ENCODE data around the gene HPCAL1. TPM values are rescaled to one million over a fixed set of nuclear protein-coding genes. Genes with fewer than 3 reads are reported as not detected.
"Not testable (repeated sequence)": the region's sequence is repeated elsewhere in the genome, so short reads cannot be mapped to it uniquely, and the experiment has no call there.

HPCAL1 gene
- total RNA-seq, 2 donors from 2014 or later = 21.6 to 26.0 TPM

DNA sequence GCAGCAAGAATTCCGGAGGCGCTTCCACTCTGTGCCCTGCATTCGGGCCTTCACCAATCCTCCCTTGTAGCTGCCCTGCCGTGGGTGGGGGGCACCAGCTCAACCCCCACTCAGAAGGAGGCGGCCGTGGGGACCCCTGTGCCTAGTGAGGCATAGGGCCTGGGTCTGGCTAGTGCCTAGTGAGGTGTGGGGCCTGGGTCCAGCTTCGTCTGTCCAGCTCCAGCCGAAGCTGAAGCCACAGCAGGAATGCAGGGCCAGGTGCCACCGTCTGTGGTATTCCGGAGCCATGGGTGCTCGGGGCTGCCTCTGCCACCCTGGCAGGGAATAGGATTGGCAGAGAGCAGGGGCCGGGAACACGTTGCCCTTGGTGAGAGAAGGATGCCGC, 133.1 kb downstream of the HPCAL1 start:
- intact Hi-C loops (cut with DNase I) = loop anchor here (2.0 to 10.0 kb wide), 2 partner anchors 311 to 361 kb away; no protein-coding TSS in a partner anchor
- no peak for DNase-seq (ENCODE audit: low spot score)

DNA sequence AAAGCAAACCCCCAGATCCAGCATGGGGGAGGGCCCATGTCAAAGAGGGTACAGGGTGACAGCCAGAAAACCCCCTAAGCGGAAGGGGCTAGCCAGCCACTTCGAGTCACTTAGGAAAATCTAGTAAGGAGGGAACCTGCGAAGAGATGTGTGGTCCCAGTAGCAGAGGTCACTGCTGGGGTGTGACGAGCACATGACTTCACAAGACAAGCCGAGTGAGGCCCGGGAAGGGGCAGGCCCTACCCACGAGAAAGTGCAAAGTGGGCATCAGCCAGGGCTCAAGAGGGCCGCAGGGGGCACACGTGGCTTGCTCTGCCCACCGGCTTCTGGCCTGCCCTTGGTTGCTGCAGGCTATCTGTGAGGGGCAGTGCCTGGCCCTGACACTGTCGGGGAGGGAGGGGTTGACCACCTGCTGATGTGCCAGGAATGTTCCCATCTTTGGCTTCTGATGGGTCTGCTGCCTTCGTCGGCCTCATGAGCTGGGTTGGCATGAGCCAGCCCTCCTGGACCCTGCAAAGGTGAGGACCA, 133.9 kb downstream of the HPCAL1 start:
- intact Hi-C loops (cut with DNase I) = loop anchor here in 1 of 2 donors (10.0 kb wide), 1 partner anchor 362 kb away; no protein-coding TSS in a partner anchor
- DNase-seq (ENCODE audit: low spot score) = no peak

GRCh38 chr2:10437806-10438205, 135.1 kb downstream of the HPCAL1 start:
- no peak for DNase-seq (ENCODE audit: low spot score)
- intact Hi-C loops (cut with DNase I) = loop anchor here in 1 of 2 donors (10.0 kb wide), 1 partner anchor 363 kb away; no protein-coding TSS in a partner anchor

DNA sequence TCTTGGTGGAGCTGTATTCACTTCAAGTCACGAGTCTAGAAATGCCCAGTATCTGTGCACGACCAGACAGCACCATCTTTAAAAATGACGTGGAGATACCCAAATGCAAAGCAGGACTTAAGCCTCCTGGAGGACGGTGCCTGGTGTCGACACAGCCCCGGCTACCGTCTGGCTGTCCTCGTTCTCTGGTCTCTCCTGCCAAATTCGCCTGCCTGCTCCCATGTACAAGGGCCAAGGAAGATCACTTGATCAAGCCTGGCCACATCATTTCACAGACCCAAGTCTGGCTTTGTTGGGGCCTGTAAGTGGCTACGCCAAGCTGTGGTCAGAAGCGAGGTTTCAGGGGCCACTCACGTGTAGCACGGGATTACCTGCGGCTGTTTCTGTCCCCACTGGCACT, 136.0 kb downstream of the HPCAL1 start:
- intact Hi-C loops (cut with DNase I) = loop anchor here in 1 of 2 donors (10.0 kb wide), 1 partner anchor 364 kb away; no protein-coding TSS in a partner anchor
- no peak for DNase-seq (ENCODE audit: low spot score)

GRCh38 chr2:10439185-10439879, 136.6 kb downstream of the HPCAL1 start:
- intact Hi-C loops (cut with DNase I) = loop anchor here in 1 of 2 donors (10.0 kb wide), 1 partner anchor 365 kb away; no protein-coding TSS in a partner anchor
- no peak for DNase-seq (ENCODE audit: low spot score)

DNA sequence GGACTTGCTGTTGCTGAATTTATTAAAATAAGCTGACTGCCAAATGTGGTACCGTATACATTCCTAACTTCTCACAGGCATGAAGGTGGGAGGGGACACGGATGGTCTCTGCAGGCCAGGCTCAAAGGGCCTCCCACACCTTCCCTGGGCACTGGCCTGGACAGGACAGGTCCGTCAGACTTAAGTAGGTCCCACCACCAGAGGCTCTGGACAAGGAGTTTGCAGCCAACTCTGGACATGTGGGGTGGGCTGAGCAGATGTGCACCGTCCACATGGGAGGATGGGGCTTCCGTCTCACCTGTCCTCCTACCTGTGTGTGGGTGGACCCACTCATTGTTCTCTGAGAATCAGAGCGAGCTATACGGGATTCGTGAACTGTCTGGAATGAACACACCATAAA, 137.3 kb downstream of the HPCAL1 start:
- intact Hi-C loops (cut with DNase I) = loop anchor here in 1 of 2 donors (10.0 kb wide), 1 partner anchor 365 kb away; no protein-coding TSS in a partner anchor

DNA sequence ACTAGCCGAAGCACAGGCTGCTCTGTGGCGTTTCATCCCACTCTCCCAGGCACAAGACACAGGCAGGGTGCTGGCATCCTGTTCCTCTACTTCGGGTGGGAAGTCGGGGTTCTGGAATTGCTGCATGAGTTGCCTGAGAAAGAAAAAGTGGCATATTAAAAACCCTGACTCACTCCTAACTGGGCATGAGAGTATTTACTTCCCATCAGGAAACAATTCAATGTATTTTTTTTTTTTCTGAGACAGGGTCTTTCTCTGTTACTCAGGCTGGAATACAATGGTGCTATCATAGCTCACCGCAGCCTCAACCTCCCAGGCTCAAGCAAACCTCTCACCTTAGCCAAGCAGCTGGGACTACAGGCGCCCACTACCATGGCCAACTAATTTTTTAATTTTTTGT, 138.0 kb downstream of the HPCAL1 start:
- intact Hi-C loops (cut with DNase I) = no loop called here
- no peak for DNase-seq (ENCODE audit: low spot score)

More for the DNA sequence above, 137.3 kb downstream of the HPCAL1 start:
- DNase-seq (ENCODE audit: low spot score) = no peak

DNA sequence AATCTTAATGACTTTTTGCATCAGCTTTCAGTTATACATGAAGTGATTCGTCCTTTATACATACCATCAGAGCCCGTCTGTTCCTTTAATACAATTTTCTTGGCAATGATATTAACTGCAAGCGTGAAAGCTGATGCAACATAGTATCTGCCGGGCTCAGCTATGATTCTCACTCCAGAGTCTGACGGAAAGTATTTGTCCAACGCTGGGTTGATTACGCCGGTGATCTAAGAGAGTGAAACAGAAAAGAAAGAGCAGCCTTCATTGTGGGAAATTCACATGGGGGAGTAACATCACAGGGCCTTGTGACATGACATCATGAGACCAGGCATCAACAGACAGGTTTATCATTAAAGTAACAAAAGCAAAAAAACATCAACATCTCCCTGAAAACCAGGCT, 139.2 kb downstream of the HPCAL1 start:
- intact Hi-C loops (cut with DNase I) = no loop called here
- DNase-seq (ENCODE audit: low spot score) = no peak

- DNase-seq (ENCODE audit: low spot score); intact Hi-C loops (cut with DNase I): not testable (repeated sequence)
Measured at GRCh38 chr2:10442469-10443126, 139.9 kb downstream of the HPCAL1 start.

DNA sequence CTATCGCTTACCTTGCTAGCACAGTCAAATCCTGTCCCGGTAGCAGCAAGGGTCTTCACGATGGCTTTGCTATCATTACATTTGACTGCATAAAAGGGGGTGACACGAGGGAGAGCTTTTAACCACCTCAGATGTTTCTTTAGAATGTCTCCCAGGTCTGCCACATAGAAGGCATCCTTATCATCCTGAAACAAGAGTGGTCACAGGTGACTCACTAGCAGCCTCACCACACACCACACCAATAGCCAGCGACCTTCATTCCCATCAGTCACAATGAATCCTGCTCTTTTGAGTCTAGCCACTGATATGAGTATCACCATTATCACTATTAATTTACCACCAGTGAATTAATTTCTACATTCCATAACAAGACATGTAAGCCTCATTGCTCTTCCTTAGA, 141.8 kb downstream of the HPCAL1 start:
- no peak for DNase-seq (ENCODE audit: low spot score)
- intact Hi-C loops (cut with DNase I) = no loop called here

DNA sequence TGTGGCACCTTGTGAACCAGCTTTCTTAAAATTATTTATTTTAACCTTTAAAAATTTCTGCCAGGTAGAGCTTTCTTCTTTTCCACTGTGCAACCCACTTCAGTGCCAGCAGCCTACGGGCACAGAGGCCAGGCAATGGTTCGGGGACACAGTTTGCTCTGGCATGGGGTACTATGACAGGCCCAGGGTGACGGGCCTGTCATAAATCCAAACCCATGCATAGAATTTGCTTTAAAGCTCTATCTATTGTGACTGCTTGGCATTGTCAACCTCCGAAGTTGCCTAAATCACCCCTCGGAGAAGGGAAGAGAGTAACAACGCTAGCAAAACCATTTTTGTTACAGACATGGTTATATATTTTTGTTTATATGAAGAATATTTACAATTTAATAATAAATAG, 143.9 kb downstream of the HPCAL1 start:
- intact Hi-C loops (cut with DNase I) = no loop called here

DNA sequence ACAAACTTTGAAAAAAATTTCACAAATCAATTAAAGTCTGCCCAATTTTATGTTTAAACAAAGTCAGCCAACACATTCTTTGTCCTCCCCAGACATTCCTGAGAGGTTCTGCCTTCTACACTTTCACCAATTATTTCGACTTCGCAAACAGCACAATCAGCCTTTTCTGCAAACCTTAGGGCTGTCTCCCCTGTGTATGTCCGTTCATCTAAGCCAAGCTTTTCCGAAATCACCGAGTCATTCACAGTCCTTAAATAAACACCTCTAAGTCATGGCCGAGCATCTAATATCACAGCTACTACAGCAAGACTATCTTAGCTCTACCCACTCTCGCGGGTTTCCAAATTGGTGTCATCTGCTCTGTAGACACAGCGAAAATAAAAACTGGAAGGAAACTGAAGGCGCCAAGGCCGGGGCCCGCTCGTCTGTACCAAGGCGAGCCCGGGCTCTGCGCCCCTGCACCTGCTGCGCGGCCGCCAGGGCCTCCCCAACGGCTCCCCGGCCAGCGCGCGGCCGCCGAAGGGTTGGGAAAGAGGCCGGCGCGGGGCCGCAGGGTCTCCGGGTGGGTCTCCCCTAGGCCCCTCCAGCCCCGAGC, 144.7 kb downstream of the HPCAL1 start:
- no peak for DNase-seq (ENCODE audit: low spot score)
- intact Hi-C loops (cut with DNase I) = no loop called here

More for the DNA sequence above, 143.9 kb downstream of the HPCAL1 start:
- no peak for DNase-seq (ENCODE audit: low spot score)

GRCh38 chr2:10447895-10448575, 145.3 kb downstream of the HPCAL1 start, which contains the start of gene ODC1:
TSS of gene ODC1 (minus strand) at chr2:10448327. CDS start at chr2:10445032, 3,295 bp downstream.
- DNase-seq (ENCODE audit: low spot score) = peak; percentile 99
- intact Hi-C loops (cut with DNase I) = no loop called here

- peak; percentile 96 for DNase-seq (ENCODE audit: low spot score)
- intact Hi-C loops (cut with DNase I) = no loop called here
Measured at GRCh38 chr2:10448576-10449485, 146.1 kb downstream of the HPCAL1 start.

DNA sequence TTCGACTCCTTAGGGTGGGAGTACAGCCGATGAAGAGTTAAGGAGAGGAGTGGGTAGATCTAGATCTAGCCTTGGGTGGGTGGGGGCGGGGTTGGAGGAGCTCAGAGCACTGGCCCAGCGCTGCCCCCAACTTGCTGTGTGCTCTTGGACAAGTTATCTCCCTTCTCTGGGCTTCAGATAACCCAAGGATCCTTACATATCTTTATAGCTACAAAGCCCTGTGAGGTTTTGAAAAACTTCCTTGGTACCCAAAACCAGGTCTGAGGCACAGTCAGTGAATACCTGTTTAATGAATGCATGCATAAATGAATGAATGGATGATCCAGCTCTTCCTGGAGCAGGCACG, 146.8 kb downstream of the HPCAL1 start:
- DNase-seq (ENCODE audit: low spot score) = no peak
- intact Hi-C loops (cut with DNase I) = no loop called here

DNA sequence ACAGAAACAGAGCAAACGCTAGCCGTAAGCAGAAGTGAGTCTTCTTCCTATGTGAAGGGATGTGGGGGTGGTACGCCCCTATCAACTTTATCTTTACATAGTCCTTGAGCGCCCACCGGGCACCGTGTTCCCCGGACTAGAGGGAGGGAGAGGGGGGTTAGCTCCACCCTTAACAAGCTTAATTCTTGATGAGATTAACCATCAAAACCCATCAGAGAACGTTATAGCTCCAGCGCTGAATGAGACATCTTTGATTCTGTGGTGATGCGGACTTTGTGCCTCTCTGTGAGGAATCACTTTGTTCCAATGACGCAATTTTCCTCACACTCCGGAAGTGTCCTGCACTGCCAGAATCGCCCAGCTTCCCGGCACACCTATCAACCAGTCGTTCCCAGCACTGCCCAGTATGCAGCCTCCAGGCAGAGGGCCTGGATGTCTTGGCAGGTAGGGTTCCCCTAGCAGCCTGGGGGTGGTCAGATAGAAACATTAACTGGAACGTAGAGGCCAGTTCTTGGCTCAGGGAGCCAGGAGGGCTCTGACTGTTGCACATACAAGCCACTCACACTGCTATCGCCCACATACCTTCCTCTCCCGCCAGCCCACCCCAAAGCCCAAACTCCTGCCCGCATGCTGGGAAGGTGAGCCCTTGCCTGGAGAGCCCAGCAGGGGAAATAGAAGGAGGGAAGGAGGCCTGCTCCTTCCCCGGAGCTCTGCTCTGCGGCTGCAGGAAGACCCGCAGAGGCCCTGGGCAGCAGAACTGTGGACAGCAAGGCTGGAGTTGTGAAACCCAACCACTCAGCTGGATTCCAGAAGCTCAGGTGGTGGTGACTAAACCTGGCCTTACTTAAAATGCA, 147.4 kb downstream of the HPCAL1 start:
- intact Hi-C loops (cut with DNase I) = no loop called here
- DNase-seq (ENCODE audit: low spot score) = no peak

- intact Hi-C loops (cut with DNase I) = no loop called here
Measured at GRCh38 chr2:10451819-10452218, 149.1 kb downstream of the HPCAL1 start.

More at GRCh38 chr2:10451819-10452218, 149.1 kb downstream of the HPCAL1 start:
- no peak for DNase-seq (ENCODE audit: low spot score)

All from posterior vena cava (tissue), 2 donors.